Neural crest cell (in vitro differentiated cells): ENCODE data around the gene CEP97. TPM values are rescaled to one million over a fixed set of nuclear protein-coding genes. Genes with fewer than 3 reads are reported as not detected.
A peak's percentile ranks its signal among the peaks of the same experiment; 100 is the strongest.

Experiments used
- DNase-seq: peaks from one replicate; pipeline ENCODE4 v3.0.0; 2021; ENCODE audit warnings: low read depth, mixed read lengths, low spot score
- H3K27ac Mint-ChIP-seq: one replicate; pipeline ENCODE4 v1.8.0; 2021; ENCODE audit warnings: mild to moderate bottlenecking, mixed read lengths; ENCODE audit not compliant: unreplicated experiment
- H3K27me3 Mint-ChIP-seq: 2 replicates; pipeline ENCODE4 v1.8.0; 2021; ENCODE audit warnings: low read depth, mild to moderate bottlenecking, mixed read lengths
- H3K36me3 Mint-ChIP-seq: 2 replicates; pipeline ENCODE4 v1.8.0; 2021; ENCODE audit warnings: low read depth, mild to moderate bottlenecking, mixed read lengths
- H3K4me1 Mint-ChIP-seq: 2 replicates; pipeline ENCODE4 v1.8.0; 2021; ENCODE audit warnings: mixed read lengths
- H3K4me3 Mint-ChIP-seq: one replicate; pipeline ENCODE4 v1.8.0; 2021; ENCODE audit warnings: mild to moderate bottlenecking, mixed read lengths
- H3K9me3 Mint-ChIP-seq: 2 replicates; pipeline ENCODE4 v1.8.0; 2021; ENCODE audit warnings: mixed read lengths
- total RNA-seq: library from RNA; stranded (reverse); gene quantifications from 2 replicates; pipeline ENCODE4 v1.2.1, GENCODE V29; 2021
- TF ChIP-seq, protein P1 (sequence below): fragments of 200-600 bp; sonication (generic); conservative IDR thresholded peaks from 2 replicates; pipeline ENCODE4 v1.5.0; 2021; ENCODE audit warnings: antibody characterized with exemption, mild to moderate bottlenecking

The CEP97 gene
- total RNA-seq, 1 donor from 2014 or later: 25.1 TPM

DNA sequence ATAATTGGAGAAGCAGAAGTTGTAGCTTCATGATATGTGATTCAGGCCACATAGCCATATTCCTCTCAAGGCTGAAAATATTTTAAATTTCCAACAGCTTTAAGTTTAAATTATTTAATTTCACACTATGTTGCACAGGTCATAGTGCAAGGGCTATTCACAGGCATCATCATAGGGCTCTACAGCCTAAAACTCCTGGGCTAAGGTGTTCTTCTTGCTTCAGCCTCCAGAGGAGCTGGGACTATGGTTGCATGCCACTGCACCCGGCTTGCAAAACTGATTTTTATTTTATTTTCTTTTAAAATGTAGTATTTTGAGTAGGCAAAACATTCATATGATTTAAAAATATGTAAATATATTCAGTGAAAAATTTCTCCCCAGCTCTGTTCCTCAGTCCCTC, 6.0 kb upstream of the CEP97 start:
- Mint-ChIP-seq H3K4me3 (no peak overlapping the region), H3K9me3 (no peaks in the 10 kb centered on the region), H3K27me3 (no peaks in the 10 kb centered on the region), H3K4me1 (no peaks in the 10 kb centered on the region), H3K27ac (no peak overlapping the region), H3K36me3 (no peaks in the 10 kb centered on the region)
- TF ChIP-seq, protein P1, sequence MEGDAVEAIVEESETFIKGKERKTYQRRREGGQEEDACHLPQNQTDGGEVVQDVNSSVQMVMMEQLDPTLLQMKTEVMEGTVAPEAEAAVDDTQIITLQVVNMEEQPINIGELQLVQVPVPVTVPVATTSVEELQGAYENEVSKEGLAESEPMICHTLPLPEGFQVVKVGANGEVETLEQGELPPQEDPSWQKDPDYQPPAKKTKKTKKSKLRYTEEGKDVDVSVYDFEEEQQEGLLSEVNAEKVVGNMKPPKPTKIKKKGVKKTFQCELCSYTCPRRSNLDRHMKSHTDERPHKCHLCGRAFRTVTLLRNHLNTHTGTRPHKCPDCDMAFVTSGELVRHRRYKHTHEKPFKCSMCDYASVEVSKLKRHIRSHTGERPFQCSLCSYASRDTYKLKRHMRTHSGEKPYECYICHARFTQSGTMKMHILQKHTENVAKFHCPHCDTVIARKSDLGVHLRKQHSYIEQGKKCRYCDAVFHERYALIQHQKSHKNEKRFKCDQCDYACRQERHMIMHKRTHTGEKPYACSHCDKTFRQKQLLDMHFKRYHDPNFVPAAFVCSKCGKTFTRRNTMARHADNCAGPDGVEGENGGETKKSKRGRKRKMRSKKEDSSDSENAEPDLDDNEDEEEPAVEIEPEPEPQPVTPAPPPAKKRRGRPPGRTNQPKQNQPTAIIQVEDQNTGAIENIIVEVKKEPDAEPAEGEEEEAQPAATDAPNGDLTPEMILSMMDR: no peak
- no peak for DNase-seq

DNA sequence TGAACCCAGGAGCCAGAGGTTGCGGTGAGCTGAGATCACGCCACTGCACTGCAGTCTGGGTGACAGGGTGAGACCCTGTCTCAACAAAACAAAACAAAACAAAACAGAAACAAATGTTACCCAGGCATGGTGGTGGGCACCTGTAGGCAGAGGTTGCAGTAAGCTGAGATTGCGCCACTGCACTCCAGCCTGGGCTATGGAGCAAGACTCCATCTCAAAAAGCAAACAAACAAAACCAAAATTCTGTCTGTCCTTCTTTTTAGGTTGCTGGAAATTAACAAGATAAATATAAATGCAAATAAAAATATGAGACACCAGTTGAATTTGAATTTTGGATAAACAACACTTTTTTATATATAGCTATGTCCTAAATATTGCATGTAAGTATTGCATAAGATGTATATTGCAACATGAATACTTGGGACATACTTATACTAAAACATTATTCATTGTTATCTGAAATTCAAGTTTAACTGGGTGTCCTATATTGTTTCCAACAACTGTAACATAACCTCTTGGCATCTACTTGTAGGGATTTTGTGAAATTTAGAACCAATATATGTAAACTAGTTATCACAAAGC, 4.7 kb upstream of the CEP97 start:
- TF ChIP-seq, protein P1: no peak
- H3K27me3 Mint-ChIP-seq: no peaks in the 10 kb centered on the region
- DNase-seq: no peak
- no peak overlapping the region for H3K27ac Mint-ChIP-seq
- no peaks in the 10 kb centered on the region for H3K9me3 Mint-ChIP-seq
- H3K4me3 Mint-ChIP-seq: no peak overlapping the region
- H3K4me1 Mint-ChIP-seq: peaks cover 7% of the 10 kb centered on the region
- H3K36me3 Mint-ChIP-seq: no peaks in the 10 kb centered on the region

DNA sequence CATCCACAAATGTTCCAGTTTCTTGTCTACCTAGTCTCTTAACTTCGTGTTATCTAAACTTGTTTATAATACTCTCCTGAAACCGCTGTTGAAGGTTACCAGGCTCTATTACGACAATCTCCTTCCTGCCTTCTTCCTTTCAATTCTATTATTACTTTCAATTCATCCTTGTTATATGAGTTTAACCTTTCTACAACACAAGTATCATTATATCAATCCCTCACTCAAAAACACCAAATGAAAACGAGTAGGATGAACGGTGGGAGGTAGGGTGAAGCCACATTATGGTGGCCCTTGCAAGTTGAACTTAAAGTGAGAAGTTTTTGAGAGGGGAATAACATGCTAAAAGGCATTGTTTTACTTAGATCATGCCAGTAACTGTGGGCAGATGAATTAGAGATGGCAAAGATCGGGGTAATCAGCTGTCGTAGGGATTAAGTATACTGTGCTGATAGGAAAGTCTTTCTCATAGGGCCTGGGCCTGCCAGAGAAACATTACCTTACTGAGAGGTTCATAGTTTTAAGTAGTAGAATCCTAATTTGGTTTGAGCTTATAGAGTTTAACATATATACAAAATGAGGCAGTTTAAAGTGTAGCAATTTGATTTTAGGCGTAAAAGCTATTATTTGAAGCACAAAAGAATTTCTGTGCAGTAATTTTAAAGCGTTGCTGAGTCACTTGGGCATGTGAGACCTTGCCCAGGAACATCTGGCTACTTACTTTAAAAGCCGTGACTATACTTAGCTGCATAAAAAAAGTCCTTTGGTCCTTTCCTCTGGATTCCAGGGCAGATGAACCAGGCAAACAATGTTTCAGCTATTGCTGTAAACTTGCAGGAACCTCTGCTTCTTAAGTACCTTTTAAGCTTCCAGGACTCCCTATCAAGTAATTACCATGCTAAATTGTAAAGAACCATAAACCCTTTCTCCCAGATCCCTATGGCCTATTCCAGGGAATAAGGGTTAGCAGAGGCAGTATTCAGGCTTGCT, 3.3 kb upstream of the CEP97 start:
- H3K36me3 Mint-ChIP-seq: no peaks in the 10 kb centered on the region
- no peaks in the 10 kb centered on the region for H3K9me3 Mint-ChIP-seq
- H3K27me3 Mint-ChIP-seq: no peaks in the 10 kb centered on the region
- TF ChIP-seq, protein P1: no peak
- no peak for DNase-seq
- H3K4me1 Mint-ChIP-seq: peaks cover 16% of the 10 kb centered on the region
- H3K4me3 Mint-ChIP-seq: no peak overlapping the region
- H3K27ac Mint-ChIP-seq: no peak overlapping the region

DNA sequence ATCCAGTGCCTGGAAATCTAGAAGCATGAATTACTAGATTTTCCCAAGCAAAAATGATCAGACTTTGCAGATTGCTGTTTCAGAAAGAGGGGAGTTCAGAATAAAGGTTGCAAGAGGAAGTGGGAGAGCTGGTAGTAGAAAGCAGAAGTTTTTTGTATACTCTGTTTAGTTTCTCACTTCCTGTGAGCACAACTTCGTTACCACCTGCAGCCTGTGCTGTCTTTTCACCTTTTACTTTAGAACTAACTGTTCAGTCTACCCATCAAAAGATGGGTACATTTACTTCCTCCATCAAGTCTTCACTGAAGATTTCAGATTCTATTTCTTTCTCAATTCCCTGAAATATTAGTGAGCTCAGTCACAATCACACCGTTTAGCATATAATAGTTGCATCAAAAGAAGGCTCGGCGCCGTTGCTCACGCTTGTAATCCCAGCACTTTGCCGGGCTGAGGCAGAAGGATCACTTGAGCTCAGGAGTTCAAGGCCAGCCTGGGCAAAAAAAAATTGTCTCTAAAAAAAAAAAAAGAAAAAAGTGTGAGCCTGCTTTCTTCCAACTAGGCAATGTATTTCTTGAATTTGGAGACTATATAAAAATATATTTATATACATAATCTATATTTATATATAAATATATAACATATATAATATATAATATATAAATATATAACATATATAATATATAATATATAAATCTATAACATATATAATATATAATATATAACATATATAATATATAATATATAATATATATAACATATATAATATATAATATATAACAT, 1.8 kb upstream of the CEP97 start:
- TF ChIP-seq, protein P1: no peak
- no peaks in the 10 kb centered on the region for H3K9me3 Mint-ChIP-seq
- DNase-seq: no peak
- no peaks in the 10 kb centered on the region for H3K27me3 Mint-ChIP-seq
- H3K4me3 Mint-ChIP-seq: peak overlapping the region; percentile 20
- no peak overlapping the region for H3K27ac Mint-ChIP-seq
- peaks cover under 1% of the 10 kb centered on the region for H3K36me3 Mint-ChIP-seq
- peaks cover 21% of the 10 kb centered on the region for H3K4me1 Mint-ChIP-seq

DNA sequence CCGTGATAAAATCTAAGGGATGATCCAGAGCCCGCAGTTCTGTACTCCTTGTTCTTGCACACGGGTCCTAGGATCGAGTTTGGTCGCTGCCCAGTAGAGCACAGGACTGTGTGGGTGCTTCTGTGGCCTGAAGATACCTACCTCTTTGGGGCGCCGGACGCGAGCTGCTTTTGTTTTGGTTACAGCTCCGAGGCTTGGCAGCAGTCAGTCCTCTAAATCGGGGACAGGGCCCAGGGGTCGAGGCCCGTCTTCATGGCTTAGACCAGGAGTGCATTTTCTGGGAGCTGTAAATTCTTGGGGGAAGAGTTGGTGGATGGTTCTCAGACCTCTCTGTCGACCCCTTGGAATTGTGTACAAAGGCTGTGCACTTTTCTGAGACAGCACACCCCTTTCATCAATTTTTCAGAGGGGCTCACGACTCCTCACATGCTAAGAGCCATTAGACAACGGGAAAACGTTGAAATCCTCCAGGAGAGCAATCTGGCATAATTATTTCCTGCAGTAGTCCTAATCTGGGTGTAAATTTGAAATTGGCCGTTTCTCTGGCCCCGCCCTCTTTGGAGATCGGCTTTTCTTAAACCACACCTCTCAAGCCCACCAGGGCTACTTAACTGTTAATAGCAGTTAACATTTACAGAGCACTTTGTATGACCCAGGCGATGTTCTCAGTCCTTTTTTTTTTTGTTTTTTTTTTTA, 928 bp downstream of the CEP97 start:
- peak overlapping the region; percentile 97 for H3K27ac Mint-ChIP-seq
- no peaks in the 10 kb centered on the region for H3K27me3 Mint-ChIP-seq
- peak overlapping the region; percentile 99 for H3K4me3 Mint-ChIP-seq
- H3K9me3 Mint-ChIP-seq: no peaks in the 10 kb centered on the region
- DNase-seq: no peak
- peaks cover 21% of the 10 kb centered on the region for H3K4me1 Mint-ChIP-seq
- TF ChIP-seq, protein P1: no peak
- peaks cover 9% of the 10 kb centered on the region for H3K36me3 Mint-ChIP-seq
